Stimulated activated CD4-positive, alpha-beta T cell treated with anti-CD3 and anti-CD28 coated beads, Interleukin-15, amount 100 ng/mL, for 1 hour (primary cell): Measurements from ENCODE around the gene SLC6A6.

ENCODE experiments used
- DNase-seq, 2 donors: peaks; one replicate each; pipeline ENCODE4 v3.0.0-alpha.2; 2020; ENCODE audit warnings: low read depth in 1 of 2, low spot score in 1 of 2

SLC6A6 gene

DNA sequence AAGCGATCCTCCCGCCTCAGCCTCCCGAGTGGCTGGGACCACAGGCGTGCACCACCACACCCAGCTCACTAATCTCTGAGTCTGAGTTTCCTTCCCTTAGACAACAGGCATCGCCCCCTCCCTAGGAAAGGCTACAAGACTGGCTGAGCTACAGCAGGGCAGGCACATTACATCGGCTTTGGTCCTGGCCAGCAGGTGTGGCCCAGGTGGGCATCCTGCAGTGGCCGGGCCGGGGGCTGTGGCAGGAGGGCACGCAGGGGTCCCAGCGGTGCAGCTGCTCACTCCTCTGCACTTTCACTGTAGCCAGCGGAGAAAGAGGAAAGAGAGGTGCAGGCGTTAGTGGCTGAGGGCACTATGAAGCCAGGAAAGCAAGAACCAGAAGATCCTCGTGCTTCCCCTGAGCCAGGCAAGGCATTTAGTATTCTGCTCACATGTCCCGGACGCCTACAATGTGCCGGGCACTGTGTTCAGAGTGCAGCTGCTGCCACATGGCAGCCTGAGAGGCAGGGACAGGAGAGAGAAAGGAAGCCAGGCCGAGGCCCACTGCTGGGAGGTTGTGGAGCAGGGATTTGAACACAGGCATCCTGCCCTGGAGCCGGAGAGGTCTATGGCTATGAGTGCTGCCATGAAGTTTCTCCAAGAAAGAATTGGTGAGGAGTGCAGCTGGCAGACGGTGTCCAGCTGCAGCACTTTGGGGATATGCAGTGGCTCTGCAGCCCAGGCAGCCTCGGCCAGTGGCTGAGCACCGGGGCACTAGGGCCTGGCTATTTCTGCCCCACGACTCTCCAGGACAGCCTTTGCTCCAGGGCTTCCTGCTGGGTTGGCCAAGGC is 115.4 kb downstream of the SLC6A6 start:
- DNase-seq: no peak

GRCh38 chr3:14518432-14518802 is 116.0 kb downstream of the SLC6A6 start:
- DNase-seq: no peak

- DNase-seq: no peak
These were observed 116.5 kb downstream of the SLC6A6 start for GRCh38 chr3:14518893-14519292.

DNA sequence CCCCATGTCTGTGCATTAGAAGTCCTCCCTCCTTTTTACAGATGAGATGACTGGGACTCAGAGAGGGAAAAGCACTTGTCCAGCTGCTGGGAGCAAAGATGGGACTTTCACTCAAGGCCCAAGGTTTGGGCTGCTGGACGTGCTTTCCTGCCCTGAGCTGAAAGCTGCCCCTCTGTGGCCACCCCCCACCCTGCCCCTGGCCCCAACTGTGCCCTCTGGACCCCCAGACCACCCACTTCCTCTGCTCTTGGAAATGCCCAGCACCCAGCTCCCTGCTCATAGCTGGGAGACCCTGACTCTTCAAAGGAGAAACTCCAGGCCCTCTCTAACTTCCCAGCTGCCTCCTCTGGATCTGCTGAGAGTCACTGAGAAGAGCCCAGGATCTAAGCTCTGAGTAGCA is 117.0 kb downstream of the SLC6A6 start:
- DNase-seq: no peak

- no peak for DNase-seq
These were observed 117.7 kb downstream of the SLC6A6 start for GRCh38 chr3:14520149-14520548.

DNA sequence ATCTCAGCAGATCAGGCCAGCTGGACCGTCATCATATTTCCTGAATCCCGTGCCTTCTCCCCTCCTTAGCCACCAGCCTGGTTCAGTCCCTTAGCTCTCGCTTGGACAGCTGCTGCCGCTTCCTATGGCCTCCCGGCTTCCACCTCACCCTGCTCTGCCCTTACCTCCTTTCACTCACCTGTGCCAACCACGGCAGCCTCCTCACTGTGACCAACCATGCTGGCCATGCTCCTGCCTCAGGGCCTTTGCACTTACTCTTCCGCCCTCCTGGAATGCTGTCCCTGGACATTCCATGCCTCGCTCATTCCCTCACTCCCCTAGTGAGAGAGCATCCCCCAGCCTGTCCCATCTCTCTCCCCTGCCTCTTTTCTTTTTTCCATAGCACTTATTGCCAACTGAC is 118.6 kb downstream of the SLC6A6 start:
- DNase-seq: no peak

- no peak for DNase-seq
These were observed 119.2 kb downstream of the SLC6A6 start for GRCh38 chr3:14521611-14522010.

GRCh38 chr3:14522129-14522691 is 119.8 kb downstream of the SLC6A6 start:
- no peak for DNase-seq

GRCh38 chr3:14522768-14523167 is 120.4 kb downstream of the SLC6A6 start:
- no peak for DNase-seq

DNA sequence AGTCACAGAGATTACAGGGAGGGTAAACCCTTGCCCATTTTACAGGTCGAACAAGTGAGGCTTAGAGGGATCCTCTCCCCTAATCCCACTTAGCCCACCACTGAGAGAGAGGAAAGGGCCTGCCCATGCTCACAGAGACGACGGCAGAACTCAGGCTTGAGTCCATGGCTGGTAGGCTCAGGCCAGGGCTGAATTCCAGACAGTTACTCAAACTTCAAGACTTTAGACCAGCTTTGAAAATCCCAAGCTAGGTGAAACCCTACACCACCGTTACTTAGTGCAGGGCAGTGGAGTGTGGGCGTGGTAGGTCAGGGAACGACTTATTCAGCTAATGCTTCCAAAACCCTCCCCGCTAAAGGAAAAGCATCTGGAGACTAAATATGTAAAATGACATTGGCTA is 121.4 kb downstream of the SLC6A6 start:
- DNase-seq: no peak

- DNase-seq: no peak
These were observed 121.9 kb downstream of the SLC6A6 start for GRCh38 chr3:14524311-14524711.

GRCh38 chr3:14524920-14525660 is 122.7 kb downstream of the SLC6A6 start:
- no peak for DNase-seq

DNA sequence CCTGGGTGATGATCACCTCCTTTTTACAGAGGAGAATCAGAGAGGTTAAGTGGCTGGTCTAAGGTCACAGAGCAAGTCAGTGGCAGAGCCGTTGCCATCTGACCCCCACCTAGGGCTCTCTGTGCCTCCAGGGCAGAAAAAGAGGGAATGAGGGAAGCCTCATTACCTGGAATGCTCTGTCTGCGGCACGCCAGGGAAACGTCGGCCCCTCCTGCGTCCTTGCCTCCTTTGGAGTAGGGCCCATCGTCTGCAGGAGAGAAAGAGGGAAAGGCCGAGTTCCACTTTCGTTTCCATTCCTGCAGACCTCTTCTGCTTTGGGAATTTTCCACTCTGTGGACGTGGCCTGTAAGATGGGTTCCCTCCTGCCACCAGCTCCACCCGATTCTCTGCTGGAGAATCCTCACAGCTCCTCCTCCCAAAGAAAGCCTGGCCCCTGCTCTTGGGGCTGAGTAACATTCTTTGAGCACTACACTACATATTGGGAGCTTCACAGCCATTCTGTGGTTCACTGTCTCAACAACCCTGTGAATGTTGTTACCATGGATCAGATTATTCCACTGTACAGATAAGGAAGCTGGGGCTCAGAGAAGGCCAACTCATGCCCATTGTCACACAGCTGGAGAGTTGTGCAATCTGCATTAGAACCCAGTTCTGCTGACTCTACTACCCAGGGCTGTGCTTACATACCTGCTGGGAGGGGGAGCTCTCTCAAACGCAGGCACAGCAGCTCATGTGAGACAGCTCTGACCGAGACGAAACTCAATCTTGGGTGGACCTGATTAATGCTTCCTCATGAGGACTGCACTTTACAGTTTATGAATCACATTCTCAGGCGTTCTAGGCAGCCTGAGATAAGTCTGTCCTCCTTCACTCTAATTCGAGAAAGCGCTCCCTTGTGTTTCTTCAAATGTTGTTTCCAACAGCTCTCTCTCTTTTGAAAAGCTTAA is 123.6 kb downstream of the SLC6A6 start:
- no peak for DNase-seq

GRCh38 chr3:14528081-14528480 is 125.7 kb downstream of the SLC6A6 start:
- DNase-seq: no peak

- no peak for DNase-seq
These were observed 129.5 kb downstream of the SLC6A6 start for GRCh38 chr3:14531856-14532395.

DNA sequence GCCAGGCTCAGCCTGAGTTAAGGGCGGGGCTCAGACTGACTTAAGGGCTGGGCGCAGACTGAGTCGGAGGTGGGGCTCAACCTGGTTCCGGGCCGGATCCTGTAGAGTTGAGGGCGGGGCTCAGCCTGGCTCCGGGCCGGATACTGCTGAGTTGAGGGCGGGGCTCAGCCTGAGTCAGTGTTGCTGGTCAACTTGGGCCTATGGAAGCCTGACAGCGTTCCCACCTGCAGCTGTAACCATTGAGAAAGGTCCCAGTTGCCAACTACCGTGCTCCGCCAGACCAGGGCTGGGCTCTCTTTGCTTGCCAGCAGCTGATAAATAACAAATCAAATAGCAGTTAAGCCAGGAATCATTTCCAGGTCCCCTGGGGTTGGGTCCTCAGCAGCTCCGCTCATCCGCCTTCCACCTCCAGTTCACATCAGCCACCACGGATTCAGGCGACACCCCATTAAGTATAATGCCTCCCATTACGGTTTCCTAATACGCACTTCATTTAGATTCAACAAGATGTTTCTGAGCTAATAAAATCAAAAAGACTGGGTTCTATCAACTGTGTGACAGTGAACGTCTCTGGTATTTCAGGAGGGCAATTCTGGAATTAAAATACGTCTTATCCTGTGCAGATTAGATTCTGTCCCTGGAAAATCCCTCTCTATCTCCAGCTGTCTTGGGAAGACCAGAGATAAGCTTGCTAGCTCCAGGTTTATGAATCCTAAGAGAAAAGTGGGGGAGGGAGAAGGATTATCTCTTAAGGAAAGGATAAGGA is 130.5 kb downstream of the SLC6A6 start:
- DNase-seq: no peak

DNA sequence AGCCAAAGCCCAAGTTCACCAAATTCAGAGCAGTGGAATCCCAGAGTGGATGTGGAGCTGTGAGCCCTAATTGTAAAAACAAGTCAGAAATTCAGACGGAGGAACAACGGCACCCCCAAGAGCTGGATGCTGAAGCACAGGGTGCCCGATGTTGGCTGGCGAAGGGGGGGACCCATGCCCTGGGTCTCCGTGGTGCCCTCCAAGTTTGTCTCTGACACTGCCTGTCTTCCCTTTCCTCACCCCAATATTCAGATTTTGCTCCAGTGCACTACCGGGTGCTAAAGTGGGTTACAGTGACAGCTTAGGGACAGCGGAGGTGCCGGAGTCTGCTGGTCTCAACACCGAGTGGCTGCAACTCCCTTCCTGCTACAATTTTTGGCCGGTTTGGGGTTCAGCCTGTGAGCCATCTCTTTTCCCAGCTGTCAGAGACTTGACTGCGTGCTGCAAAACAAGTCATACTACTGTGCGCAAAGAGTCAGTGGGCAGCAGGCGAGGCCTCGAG is 131.1 kb downstream of the SLC6A6 start:
- DNase-seq: no peak

GRCh38 chr3:14534516-14535191 is 132.2 kb downstream of the SLC6A6 start:
- no peak for DNase-seq

DNA sequence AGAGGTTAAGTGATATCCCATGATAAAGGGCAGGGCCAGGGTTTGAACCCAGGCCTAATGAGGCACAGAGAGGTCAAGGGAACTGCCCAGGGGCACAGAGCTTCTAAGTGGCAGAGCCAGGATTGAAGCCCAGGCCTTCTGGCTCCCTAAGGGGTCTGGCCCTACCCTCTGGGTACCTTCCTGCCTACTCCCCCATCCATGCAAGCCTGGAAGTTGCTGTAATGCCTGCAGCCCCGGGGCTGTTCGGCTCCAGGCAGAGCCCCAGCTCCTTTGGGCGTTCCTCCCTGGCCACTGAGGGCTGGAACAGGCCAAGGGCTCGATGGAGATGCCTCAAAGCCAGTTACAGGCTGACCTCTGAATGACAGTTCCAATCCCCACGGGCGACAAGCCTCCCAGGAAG is 133.2 kb downstream of the SLC6A6 start:
- no peak for DNase-seq
